Ishikawa (cell line): Measurements from ENCODE around the gene SH3TC1.

ENCODE experiments used
- CEBPB ChIP-seq: IDR thresholded peaks from 2 replicates; pipeline ENCODE4 v1.6.1; 2012
- CREB1 ChIP-seq: IDR thresholded peaks from 2 replicates; pipeline ENCODE4 v1.6.1; 2012; ENCODE audit warnings: low read depth
- EGR1 ChIP-seq: IDR thresholded peaks from 2 replicates; pipeline ENCODE4 v1.6.1; 2012
- EP300 ChIP-seq: IDR thresholded peaks from 2 replicates; pipeline ENCODE4 v1.6.1; 2012; ENCODE audit warnings: borderline replicate concordance
- FOXM1 ChIP-seq: IDR thresholded peaks from 2 replicates; pipeline ENCODE4 v1.6.1; 2012; ENCODE audit warnings: low read depth, borderline replicate concordance
- MAX ChIP-seq: IDR thresholded peaks from 2 replicates; pipeline ENCODE4 v1.6.1; 2012
- NFIC ChIP-seq: IDR thresholded peaks from 2 replicates; pipeline ENCODE4 v1.6.1; 2012
- RAD21 ChIP-seq: IDR thresholded peaks from 2 replicates; pipeline ENCODE4 v1.6.1; 2012; ENCODE audit warnings: low read depth
- REST ChIP-seq: IDR thresholded peaks from 2 replicates; pipeline ENCODE4 v1.6.1; 2012; ENCODE audit warnings: low read depth, mild to moderate bottlenecking
- TAF1 ChIP-seq: IDR thresholded peaks from 2 replicates; pipeline ENCODE4 v1.6.1; 2012; ENCODE audit warnings: low read depth, mild to moderate bottlenecking
- TCF12 ChIP-seq: IDR thresholded peaks from 2 replicates; pipeline ENCODE4 v1.6.1; 2012; ENCODE audit warnings: low read depth
- TEAD4 ChIP-seq: IDR thresholded peaks from 2 replicates; pipeline ENCODE4 v1.6.1; 2012
- USF1 ChIP-seq: IDR thresholded peaks from 2 replicates; pipeline ENCODE4 v1.6.1; 2012
- YY1 ChIP-seq: IDR thresholded peaks from 2 replicates; pipeline ENCODE4 v1.6.1; 2012; ENCODE audit warnings: low read depth
- ZBTB7A ChIP-seq: IDR thresholded peaks from 2 replicates; pipeline ENCODE4 v1.6.1; 2012; ENCODE audit warnings: low read depth

Gene SH3TC1

GRCh38 chr4:8233672-8234484 is 34.8 kb downstream of the SH3TC1 start:
- TF ChIP-seq RAD21 = no peak
- TF ChIP-seq USF1 = no peak
- no peak for TF ChIP-seq TEAD4

- TF ChIP-seq EP300 (no peak), CEBPB (no peak), FOXM1 (no peak), REST (no peak)
These were observed 35.6 kb downstream of the SH3TC1 start for GRCh38 chr4:8234715-8235114.

GRCh38 chr4:8235224-8235623 is 36.1 kb downstream of the SH3TC1 start:
- TF ChIP-seq ZBTB7A (no peak), CREB1 (no peak), REST (no peak), FOXM1 (no peak), MAX (no peak), YY1 (no peak), TAF1 (no peak), USF1 (no peak), EP300 (no peak), NFIC (no peak), TEAD4 (no peak), TCF12 (no peak), EGR1 (no peak), RAD21 (no peak), CEBPB (no peak)

GRCh38 chr4:8235686-8236085 is 36.6 kb downstream of the SH3TC1 start:
- no peak for TF ChIP-seq NFIC
- no peak for TF ChIP-seq ZBTB7A
- TF ChIP-seq CEBPB = no peak
- no peak for TF ChIP-seq MAX
- no peak for TF ChIP-seq EP300
- no peak for TF ChIP-seq YY1
- TF ChIP-seq RAD21 = no peak
- no peak for TF ChIP-seq CREB1
- TF ChIP-seq TEAD4 = no peak
- TF ChIP-seq TAF1 = no peak
- TF ChIP-seq TCF12 = no peak
- no peak for TF ChIP-seq REST
- TF ChIP-seq EGR1 = no peak
- TF ChIP-seq FOXM1 = no peak
- TF ChIP-seq USF1 = no peak
